Measurements from ENCODE around the gene FARP1.

The FARP1 gene

GRCh38 chr13:98452851-98453843 is 310.3 kb downstream of the FARP1 start:
- no peak for DNase-seq (ENCODE audit: low read depth in 2 of 3, low spot score in 2 of 3)

- no peak for DNase-seq (ENCODE audit: low read depth in 2 of 3, low spot score in 2 of 3)
Observed at GRCh38 chr13:98454389-98454881, 311.5 kb downstream of the FARP1 start.

- DNase-seq (ENCODE audit: low read depth in 2 of 3, low spot score in 2 of 3) = no peak
Observed at GRCh38 chr13:98456413-98456845, 313.5 kb downstream of the FARP1 start.

GRCh38 chr13:98457053-98457452 is 314.2 kb downstream of the FARP1 start:
- no peak for DNase-seq (ENCODE audit: low read depth in 2 of 3, low spot score in 2 of 3)

GRCh38 chr13:98458431-98458830 is 315.5 kb downstream of the FARP1 start:
- DNase-seq (ENCODE audit: low read depth in 2 of 3, low spot score in 2 of 3) = no peak

GRCh38 chr13:98459171-98459681 is 316.3 kb downstream of the FARP1 start:
- DNase-seq (ENCODE audit: low read depth in 2 of 3, low spot score in 2 of 3) = no peak

- no peak for DNase-seq (ENCODE audit: low read depth in 2 of 3, low spot score in 2 of 3)
Observed at GRCh38 chr13:98459721-98460370, 317.0 kb downstream of the FARP1 start.

- DNase-seq (ENCODE audit: low read depth in 2 of 3, low spot score in 2 of 3) = no peak
Observed at GRCh38 chr13:98460516-98460915, 317.6 kb downstream of the FARP1 start.

- no peak for DNase-seq (ENCODE audit: low read depth in 2 of 3, low spot score in 2 of 3)
Observed at GRCh38 chr13:98461486-98462240, 318.8 kb downstream of the FARP1 start.

GRCh38 chr13:98462241-98462882 is 319.5 kb downstream of the FARP1 start:
- DNase-seq (ENCODE audit: low read depth in 2 of 3, low spot score in 2 of 3) = no peak

- no peak for DNase-seq (ENCODE audit: low read depth in 2 of 3, low spot score in 2 of 3)
Observed at GRCh38 chr13:98462946-98463345, 320.1 kb downstream of the FARP1 start.

- DNase-seq (ENCODE audit: low read depth in 2 of 3, low spot score in 2 of 3) = no peak
Observed at GRCh38 chr13:98466634-98467236, 323.8 kb downstream of the FARP1 start.

GRCh38 chr13:98467263-98467985 is 324.5 kb downstream of the FARP1 start:
- no peak for DNase-seq (ENCODE audit: low read depth in 2 of 3, low spot score in 2 of 3)

- no peak for DNase-seq (ENCODE audit: low read depth in 2 of 3, low spot score in 2 of 3)
Observed at GRCh38 chr13:98468361-98468760, 325.5 kb downstream of the FARP1 start.

GRCh38 chr13:98468929-98469328 is 326.0 kb downstream of the FARP1 start:
- DNase-seq (ENCODE audit: low read depth in 2 of 3, low spot score in 2 of 3) = no peak

- no peak for DNase-seq (ENCODE audit: low read depth in 2 of 3, low spot score in 2 of 3)
Observed at GRCh38 chr13:98470920-98471319, 328.0 kb downstream of the FARP1 start.

GRCh38 chr13:98471934-98472333 is 329.0 kb downstream of the FARP1 start:
- DNase-seq (ENCODE audit: low read depth in 2 of 3, low spot score in 2 of 3) = no peak

GRCh38 chr13:98473135-98473787 is 330.4 kb downstream of the FARP1 start:
- no peak for DNase-seq (ENCODE audit: low read depth in 2 of 3, low spot score in 2 of 3)

GRCh38 chr13:98473788-98474144 is 330.9 kb downstream of the FARP1 start:
- no peak for DNase-seq (ENCODE audit: low read depth in 2 of 3, low spot score in 2 of 3)

Measured in activated CD8-positive, alpha-beta memory T cell treated with anti-CD3 and anti-CD28 coated beads for 48 hours (primary cell).